Measurements from ENCODE around the gene VWC2. TPM values are rescaled to one million over a fixed set of nuclear protein-coding genes. Genes with fewer than 3 reads are reported as not detected.
A peak's percentile ranks its signal among the peaks of the same experiment; 100 is the strongest.

The VWC2 gene
- total RNA-seq, 4 donors from 2014 or later: under 0.01 to 0.19 (median 0.09) TPM

DNA sequence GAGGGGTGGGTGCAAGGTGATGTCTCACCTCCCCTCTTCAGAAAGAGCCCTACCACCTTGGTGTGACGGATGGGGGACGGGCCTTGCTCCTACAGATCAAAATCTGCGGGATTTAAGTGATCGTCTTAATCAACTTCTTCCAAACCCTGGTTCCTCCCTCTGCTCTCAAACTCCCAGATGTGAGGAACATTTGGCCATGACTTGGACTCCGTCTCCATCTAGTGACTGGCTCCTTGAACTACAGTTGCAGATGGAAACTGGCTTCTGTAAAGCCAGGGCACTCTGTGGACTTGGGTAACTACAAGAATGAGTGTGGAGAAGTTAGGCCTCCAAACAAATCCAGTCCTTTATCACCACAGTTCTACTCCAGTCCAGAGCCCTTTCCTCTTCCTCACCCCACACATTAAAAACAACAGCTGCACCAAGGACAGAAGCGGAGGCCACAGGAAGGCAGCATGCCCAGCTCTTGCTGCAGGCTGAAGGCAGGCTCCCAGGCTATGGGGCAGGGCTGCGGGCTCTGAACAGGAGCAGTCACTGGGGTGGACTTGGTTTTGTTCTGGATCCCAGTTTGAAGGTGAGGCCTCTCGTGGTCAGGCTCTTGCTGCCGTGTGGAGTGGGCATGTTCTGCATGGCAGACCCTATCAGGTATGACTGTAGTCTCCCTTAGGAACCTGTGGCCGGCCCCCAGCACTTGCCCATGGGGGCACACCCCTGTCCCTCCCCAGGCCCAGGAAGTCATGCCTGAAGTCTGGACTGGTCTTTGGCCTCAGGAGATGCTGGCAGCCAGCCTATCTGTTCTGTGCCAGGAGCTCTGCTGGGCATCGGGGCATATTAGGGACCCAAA lies 79.4 kb downstream of the VWC2 start:
- Histone ChIP-seq H3K9me3 (no peaks in the 10 kb centered on the region), H3K4me3 (no peak overlapping the region), H3K27me3 (no peaks in the 10 kb centered on the region), H3K27ac (no peak overlapping the region), H3K4me1 (no peaks in the 10 kb centered on the region), H3K36me3 (no peaks in the 10 kb centered on the region)
- DNase-seq: no peak
- TF ChIP-seq CTCF (IDR thresholded peaks at IDR 0.05) (peak in 5 of 6 experiments; percentile 36 to 86 (median 65)), POLR2A (IDR thresholded peaks at IDR 0.05) (no peak)
- WGBS, 2 donors: 38 to 42% methylated on average over 8 of the region's 11 CpGs
- intact Hi-C loops (cut with DNase I): no loop called here

DNA sequence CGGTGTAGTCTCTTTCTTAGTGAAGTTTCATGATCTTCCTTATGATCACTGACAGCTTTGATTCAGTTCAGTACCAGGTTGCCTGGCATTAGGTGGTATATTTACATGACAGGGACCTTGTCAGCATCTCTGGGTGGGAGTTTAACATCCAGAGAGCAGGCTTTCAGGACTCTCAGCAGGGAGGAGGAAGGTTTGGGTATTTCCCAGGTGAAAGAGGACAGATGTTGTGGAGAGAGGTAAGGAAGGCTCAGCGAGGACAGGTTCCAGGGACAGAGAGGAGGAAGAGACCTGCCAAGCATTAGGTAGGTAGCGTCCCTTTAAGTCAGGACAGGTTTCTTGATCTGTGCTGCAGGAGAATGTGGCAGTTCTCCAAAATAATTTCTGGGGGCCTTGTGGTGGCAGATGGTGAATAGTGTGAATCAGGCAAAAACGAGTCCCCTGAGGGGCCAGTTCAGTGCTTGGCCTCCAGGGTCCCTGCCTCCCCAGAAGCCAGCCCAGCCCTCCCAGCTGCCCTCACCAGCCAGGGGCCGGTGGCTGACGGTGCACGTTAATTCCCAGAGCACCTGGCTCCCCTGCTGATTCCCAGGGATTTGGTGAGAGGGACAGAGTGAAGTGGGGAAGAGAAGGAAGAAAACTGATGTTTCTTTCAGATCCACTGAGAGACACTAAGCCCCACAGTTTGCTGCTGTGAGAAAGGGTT lies 82.0 kb downstream of the VWC2 start:
- WGBS, 2 donors: 59 to 72% methylated on average over 6 to 7 of the region's 7 CpGs
- Histone ChIP-seq H3K4me1 (no peaks in the 10 kb centered on the region), H3K27ac (no peak overlapping the region), H3K4me3 (no peak overlapping the region), H3K36me3 (no peaks in the 10 kb centered on the region), H3K27me3 (no peaks in the 10 kb centered on the region), H3K9me3 (no peaks in the 10 kb centered on the region)
- no peak for DNase-seq
- no peak for TF ChIP-seq CTCF (IDR thresholded peaks at IDR 0.05)
- intact Hi-C loops (cut with DNase I): no loop called here

GRCh38 chr7:49860293-49860692 lies 86.9 kb downstream of the VWC2 start:
- intact Hi-C loops (cut with DNase I): no loop called here
- Histone ChIP-seq H3K36me3 (no peaks in the 10 kb centered on the region), H3K4me3 (no peak overlapping the region), H3K27ac (no peak overlapping the region), H3K4me1 (peaks cover 0 to 10% (median 0%) of the 10 kb centered on the region in 3 donors), H3K27me3 (no peaks in the 10 kb centered on the region), H3K9me3 (no peaks in the 10 kb centered on the region)
- TF ChIP-seq CTCF (IDR thresholded peaks at IDR 0.05) (no peak), POLR2A (IDR thresholded peaks at IDR 0.05) (no peak)
- WGBS, 2 donors: 35 to 60% methylated on average over 1 of the region's 1 CpG
- no peak for DNase-seq

DNA sequence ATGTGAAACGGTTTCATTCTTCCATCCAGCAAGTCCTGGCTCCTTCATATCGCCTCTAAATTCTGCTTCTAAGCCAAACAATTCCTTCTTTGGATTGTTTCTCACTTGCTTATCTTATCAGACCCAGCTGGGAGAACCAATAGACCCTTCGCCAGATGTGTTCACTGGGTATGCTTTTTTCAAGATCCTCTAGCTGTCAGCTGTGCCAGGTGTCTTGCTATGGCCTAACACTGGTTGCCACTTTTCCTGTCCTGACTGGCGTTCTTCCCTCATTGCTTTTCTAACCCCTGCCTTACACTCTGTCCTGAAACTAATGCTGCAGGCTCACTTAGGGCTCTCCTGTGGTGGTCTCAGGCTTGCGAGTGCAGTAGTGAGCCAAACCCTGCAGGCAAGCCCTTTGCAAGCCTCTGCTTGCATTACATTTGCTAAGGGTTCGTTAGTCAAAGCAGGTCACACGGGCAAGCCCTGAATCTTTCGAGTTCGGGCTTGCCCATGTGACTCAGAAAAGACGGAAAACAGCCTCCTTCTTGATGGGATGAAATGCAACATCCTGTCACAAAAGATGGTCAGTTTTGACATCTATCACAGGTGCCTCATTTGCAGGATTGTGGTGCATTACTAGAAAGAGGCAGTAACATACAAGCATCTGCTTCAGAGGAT lies 92.8 kb downstream of the VWC2 start:
- DNase-seq: no peak
- WGBS, 2 donors: 36 to 41% methylated on average over 4 to 7 of the region's 10 CpGs
- intact Hi-C loops (cut with DNase I): no loop called here
- Histone ChIP-seq H3K4me3 (no peak overlapping the region), H3K36me3 (no peaks in the 10 kb centered on the region), H3K27me3 (no peaks in the 10 kb centered on the region), H3K27ac (peak overlapping the region in 3 of 4 donors; percentile 15 to 69 (median 53)), H3K9me3 (no peaks in the 10 kb centered on the region), H3K4me1 (peaks cover 0 to 33% (median 4%) of the 10 kb centered on the region in 3 donors)
- TF ChIP-seq CTCF (IDR thresholded peaks at IDR 0.05): no peak
- TF ChIP-seq POLR2A (IDR thresholded peaks at IDR 0.05): no peak

DNA sequence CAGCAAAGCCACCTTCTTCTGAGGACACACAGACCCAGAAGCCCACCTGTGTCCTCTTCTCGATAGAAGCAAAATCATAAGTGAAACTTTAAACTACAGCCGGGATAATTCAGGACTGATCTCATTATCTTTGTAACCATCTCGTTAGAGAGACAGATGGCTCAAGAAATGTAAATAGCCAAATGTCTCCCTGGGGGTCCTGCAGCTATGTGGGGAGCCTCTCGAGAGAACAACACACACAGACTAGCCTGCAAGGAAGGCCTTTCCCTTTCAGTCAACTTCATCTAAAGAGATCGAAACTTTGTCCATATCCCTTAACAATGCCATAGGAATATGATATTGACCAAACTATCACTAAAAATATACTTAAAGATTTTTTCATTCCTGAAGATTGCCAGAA lies 93.5 kb downstream of the VWC2 start:
- Histone ChIP-seq H3K36me3 (no peaks in the 10 kb centered on the region), H3K4me3 (no peak overlapping the region), H3K9me3 (no peaks in the 10 kb centered on the region), H3K4me1 (peaks cover 0 to 33% (median 4%) of the 10 kb centered on the region in 3 donors), H3K27ac (peak overlapping the region in 3 of 4 donors; percentile 15 to 69 (median 53)), H3K27me3 (no peaks in the 10 kb centered on the region)
- WGBS, 2 donors: 51 to 61% methylated on average over 5 of the region's 5 CpGs
- intact Hi-C loops (cut with DNase I): no loop called here
- no peak for DNase-seq
- no peak for TF ChIP-seq POLR2A (IDR thresholded peaks at IDR 0.05)
- TF ChIP-seq CTCF (IDR thresholded peaks at IDR 0.05): no peak

All from esophagus squamous epithelium (tissue), 5 donors.